Measurements from ENCODE around the gene CASTOR1.

The CASTOR1 gene

GRCh38 chr22:30262917-30263741, 26.2 kb downstream of the CASTOR1 start:
- peak; percentile 67 for DNase-seq (ENCODE audit: low read depth)

- no peak for DNase-seq (ENCODE audit: low read depth)
These were observed 27.2 kb downstream of the CASTOR1 start for GRCh38 chr22:30262112-30262511.

GRCh38 chr22:30261134-30261533, 28.2 kb downstream of the CASTOR1 start:
- no peak for DNase-seq (ENCODE audit: low read depth)

- DNase-seq (ENCODE audit: low read depth) = no peak
These were observed 28.6 kb downstream of the CASTOR1 start for GRCh38 chr22:30260682-30261081.

- no peak for DNase-seq (ENCODE audit: low read depth)
These were observed 29.0 kb downstream of the CASTOR1 start for GRCh38 chr22:30260276-30260675.

- no peak for DNase-seq (ENCODE audit: low read depth)
These were observed 35.0 kb downstream of the CASTOR1 start for GRCh38 chr22:30254314-30254713.

GRCh38 chr22:30253205-30253852, 36.0 kb downstream of the CASTOR1 start:
- no peak for DNase-seq (ENCODE audit: low read depth)

GRCh38 chr22:30252411-30253204, 36.7 kb downstream of the CASTOR1 start:
- no peak for DNase-seq (ENCODE audit: low read depth)

GRCh38 chr22:30251711-30252110, 37.6 kb downstream of the CASTOR1 start:
- no peak for DNase-seq (ENCODE audit: low read depth)

- DNase-seq (ENCODE audit: low read depth) = no peak
These were observed 38.5 kb downstream of the CASTOR1 start for GRCh38 chr22:30250661-30251267.

- DNase-seq (ENCODE audit: low read depth) = no peak
These were observed 39.2 kb downstream of the CASTOR1 start for GRCh38 chr22:30250039-30250565.

GRCh38 chr22:30249049-30250038, 40.0 kb downstream of the CASTOR1 start:
- DNase-seq (ENCODE audit: low read depth) = no peak

- no peak for DNase-seq (ENCODE audit: low read depth)
These were observed 40.8 kb downstream of the CASTOR1 start for GRCh38 chr22:30248484-30248883.

GRCh38 chr22:30247974-30248373, 41.3 kb downstream of the CASTOR1 start:
- DNase-seq (ENCODE audit: low read depth) = no peak

GRCh38 chr22:30247561-30247960, 41.7 kb downstream of the CASTOR1 start:
- DNase-seq (ENCODE audit: low read depth) = no peak

- no peak for DNase-seq (ENCODE audit: low read depth)
These were observed 42.4 kb downstream of the CASTOR1 start for GRCh38 chr22:30246814-30247376.

- DNase-seq (ENCODE audit: low read depth) = peak; percentile 38
These were observed 43.1 kb downstream of the CASTOR1 start, which contains the start of gene LIF for GRCh38 chr22:30245985-30246813. Gene LIF, minus strand, starts transcription at chr22:30246759. Its CDS starts 64 bp downstream, at chr22:30246695.

- DNase-seq (ENCODE audit: low read depth) = no peak
These were observed 43.9 kb downstream of the CASTOR1 start for GRCh38 chr22:30245181-30245984.

- DNase-seq (ENCODE audit: low read depth) = no peak
These were observed 44.7 kb downstream of the CASTOR1 start for GRCh38 chr22:30244641-30245040.

Data from activated T-helper 9 cell treated with anti-CD3 and anti-CD28 coated beads, Interleukin-2, amount 50 U/mL, for 16 hours (primary cell).